NB4 (cell line): ENCODE measurements around the gene IFT122.

ENCODE experiments used
- DNase-seq: peaks from one replicate; pipeline ENCODE4 v3.0.0; 2010; ENCODE audit warnings: low read depth
- H3K4me3 ChIP-seq: one replicate; pipeline ENCODE4 v1.5.1; 2011; ENCODE audit warnings: mild to moderate bottlenecking, low read depth, low read length, moderate library complexity
- MYC ChIP-seq: IDR thresholded peaks from 2 replicates; pipeline ENCODE4 v1.6.1; 2011; ENCODE audit warnings: low read depth, low read length
- POLR2A ChIP-seq: IDR thresholded peaks from 2 replicates; pipeline ENCODE4 v1.6.1; 2011; ENCODE audit warnings: mild to moderate bottlenecking; ENCODE audit not compliant: insufficient read length; ENCODE audit errors: extremely low read depth
- TF ChIP-seq, protein P1 (sequence below): IDR thresholded peaks from one replicate; pipeline ENCODE4 v1.5.1; 2012; ENCODE audit warnings: low read depth, low read length
- TF ChIP-seq, protein P2 (sequence below): IDR thresholded peaks from 2 replicates; pipeline ENCODE4 v1.6.1; 2011; ENCODE audit warnings: low read depth, low read length

Gene IFT122

DNA sequence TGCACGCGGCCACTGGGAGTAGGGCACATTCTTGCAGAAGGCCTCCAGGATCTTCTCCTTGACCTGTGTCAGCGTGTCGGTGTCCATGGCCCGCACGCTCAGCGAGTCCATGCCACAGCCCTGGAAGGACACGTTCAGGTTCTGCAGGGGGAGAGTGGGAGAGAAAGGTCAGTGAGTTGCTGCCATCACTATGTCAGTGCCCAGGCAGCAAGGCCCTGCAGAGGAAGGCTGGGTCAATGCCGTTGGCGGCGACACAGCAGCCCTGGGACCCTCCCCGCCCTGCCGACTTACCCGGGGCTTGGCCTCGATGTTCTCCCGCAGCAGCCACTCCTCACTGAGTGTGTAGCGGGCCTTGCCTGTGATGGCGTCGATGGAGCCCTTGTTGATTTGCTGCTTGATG is 122.8 kb downstream of the IFT122 start:
- TF ChIP-seq POLR2A (no peak), MYC (no peak)
- TF ChIP-seq, protein P1, sequence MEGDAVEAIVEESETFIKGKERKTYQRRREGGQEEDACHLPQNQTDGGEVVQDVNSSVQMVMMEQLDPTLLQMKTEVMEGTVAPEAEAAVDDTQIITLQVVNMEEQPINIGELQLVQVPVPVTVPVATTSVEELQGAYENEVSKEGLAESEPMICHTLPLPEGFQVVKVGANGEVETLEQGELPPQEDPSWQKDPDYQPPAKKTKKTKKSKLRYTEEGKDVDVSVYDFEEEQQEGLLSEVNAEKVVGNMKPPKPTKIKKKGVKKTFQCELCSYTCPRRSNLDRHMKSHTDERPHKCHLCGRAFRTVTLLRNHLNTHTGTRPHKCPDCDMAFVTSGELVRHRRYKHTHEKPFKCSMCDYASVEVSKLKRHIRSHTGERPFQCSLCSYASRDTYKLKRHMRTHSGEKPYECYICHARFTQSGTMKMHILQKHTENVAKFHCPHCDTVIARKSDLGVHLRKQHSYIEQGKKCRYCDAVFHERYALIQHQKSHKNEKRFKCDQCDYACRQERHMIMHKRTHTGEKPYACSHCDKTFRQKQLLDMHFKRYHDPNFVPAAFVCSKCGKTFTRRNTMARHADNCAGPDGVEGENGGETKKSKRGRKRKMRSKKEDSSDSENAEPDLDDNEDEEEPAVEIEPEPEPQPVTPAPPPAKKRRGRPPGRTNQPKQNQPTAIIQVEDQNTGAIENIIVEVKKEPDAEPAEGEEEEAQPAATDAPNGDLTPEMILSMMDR, result no peak
- TF ChIP-seq, protein P2, sequence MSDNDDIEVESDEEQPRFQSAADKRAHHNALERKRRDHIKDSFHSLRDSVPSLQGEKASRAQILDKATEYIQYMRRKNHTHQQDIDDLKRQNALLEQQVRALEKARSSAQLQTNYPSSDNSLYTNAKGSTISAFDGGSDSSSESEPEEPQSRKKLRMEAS, result no peak
- H3K4me3 ChIP-seq, result no peak overlapping the region
- no peak for DNase-seq

DNA sequence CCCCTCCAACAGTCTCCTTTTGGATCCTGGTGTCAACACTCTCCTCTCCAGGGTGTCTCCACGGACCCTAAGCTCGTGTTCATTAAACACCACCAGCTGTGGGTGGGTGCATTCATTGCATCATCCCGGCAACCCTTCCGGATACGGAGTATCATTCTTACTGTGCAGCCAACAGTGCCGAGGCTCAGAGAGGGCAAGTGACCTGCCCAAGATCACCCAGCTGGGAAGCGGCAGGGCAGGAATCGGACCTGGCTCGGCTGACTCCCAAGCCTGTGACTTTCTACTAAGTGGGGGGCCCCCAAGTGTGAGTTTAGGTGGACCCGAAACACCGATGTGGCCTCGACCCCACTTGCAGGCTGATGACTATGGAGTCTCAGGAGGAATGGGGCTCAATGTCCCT is 123.3 kb downstream of the IFT122 start:
- TF ChIP-seq POLR2A (no peak), MYC (no peak)
- TF ChIP-seq, protein P1, result no peak
- TF ChIP-seq, protein P2, result no peak
- DNase-seq, result no peak
- no peak overlapping the region for H3K4me3 ChIP-seq

DNA sequence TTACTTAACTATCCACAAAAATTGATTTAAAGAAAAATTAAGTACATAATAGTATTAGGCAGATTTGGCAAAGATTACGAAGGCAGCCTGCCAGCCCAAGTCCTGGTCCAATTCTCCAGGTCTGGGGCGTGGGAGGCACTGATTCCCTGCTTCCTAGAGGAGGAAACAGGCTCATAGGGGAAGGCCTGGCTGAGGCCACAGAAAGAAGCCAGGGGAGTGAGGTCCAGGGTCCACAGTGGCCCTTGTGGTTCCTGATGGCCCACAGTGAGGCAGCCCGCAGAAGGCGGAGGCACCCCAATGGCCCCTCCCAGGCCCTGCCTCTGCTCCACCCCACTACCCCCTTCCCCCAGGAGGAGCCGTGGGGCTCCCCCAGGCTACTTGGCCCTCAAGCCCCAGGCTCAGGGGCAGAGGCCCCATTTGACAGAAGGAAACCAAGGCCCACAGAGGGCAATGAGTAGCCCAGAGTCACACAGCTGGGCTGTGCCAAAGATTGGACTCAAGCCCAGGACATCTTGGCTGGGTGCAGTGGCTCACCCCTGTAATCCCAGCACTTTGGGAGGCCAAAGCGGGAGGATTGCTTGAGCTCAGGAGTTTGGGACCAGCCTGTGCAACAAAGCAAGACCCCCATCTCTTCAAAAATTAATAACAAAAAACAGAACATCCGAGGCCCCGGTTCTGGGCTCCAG is 124.0 kb downstream of the IFT122 start:
- TF ChIP-seq, protein P1, result no peak
- TF ChIP-seq POLR2A, result no peak
- TF ChIP-seq, protein P2, result no peak
- TF ChIP-seq MYC, result no peak
- H3K4me3 ChIP-seq, result no peak overlapping the region
- no peak for DNase-seq

DNA sequence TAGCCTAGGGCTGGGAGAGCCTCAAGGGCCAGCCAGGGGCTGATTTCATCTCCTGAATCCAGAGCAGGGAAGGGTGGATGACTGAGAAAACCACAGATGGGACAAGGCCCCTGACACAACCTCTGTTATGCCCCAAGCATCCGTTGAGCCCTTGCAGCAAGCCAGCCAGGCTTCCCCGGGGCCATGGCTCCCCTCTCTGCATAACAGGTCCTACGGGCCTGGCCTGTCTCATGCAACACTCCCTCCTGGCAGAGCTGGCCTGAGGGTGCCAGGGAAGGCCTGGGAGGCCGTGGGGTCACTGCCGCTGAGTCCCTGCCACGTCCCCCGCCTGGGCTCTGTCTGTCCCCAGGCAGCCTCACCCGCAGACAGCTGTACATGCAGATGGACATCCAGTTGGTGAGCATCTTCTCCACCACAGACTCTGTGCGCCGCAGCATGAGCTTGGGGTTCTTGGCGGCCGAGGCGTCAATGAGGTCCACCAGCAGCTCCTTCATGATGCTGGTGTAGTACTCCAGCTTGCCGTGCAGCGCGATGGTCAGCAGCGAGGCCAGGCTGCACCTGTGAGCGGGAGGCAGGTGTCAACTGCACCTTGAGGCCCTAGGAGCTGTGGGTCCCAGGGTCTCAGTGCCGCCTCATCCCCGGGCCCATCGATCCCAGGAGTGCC is 125.1 kb downstream of the IFT122 start:
- no peak for DNase-seq
- TF ChIP-seq, protein P2, result no peak
- no peak for TF ChIP-seq MYC
- no peak overlapping the region for H3K4me3 ChIP-seq

DNA sequence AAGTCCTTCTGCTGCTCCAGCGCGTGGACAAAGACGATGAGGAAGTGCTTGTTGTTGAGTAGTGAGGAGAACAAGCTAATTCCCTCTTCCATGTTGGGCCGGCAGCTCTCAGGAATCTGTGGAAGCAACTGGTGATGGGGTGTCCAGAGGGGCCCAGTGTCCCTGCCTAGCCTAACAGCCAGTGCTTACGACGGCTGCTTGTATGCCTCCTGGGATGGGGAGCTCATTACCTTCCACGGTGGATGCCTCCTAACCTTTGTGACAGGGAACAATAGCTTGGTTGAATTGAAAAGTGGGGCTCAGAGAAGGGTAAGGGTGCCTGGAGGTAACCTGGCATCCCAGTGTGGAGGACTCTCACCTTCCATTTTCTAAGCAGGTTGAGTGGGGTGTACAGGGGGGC is 125.9 kb downstream of the IFT122 start:
- TF ChIP-seq POLR2A (no peak), MYC (no peak)
- TF ChIP-seq, protein P1, result no peak
- TF ChIP-seq, protein P2, result no peak
- DNase-seq, result no peak
- H3K4me3 ChIP-seq, result no peak overlapping the region

DNA sequence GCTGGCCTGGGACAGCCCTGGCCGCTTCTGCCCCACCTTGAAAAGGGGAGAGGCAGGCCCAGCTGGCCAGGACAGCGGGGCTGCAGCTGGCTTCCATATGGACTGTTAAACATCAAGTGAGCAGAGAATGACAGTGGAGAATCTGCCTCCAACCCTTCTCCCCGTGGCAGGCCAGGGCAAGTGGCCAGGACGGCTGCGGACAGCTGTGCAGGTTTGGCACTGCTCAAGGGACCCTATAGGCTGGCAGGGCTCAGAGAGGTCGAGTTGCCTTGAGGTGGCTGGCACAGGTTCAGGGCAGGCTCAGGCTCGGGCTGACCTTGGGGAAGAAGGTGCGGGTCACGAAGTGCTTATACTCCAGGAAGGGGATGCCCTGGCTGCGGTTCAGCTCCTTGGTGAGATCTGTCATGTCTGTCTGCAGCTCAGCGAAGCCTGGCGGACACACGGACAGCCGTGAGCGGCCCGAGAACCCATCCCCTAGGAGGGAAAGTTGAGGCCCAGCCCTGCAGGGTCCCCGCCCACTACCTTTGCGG is 127.2 kb downstream of the IFT122 start:
- TF ChIP-seq, protein P1, result no peak
- TF ChIP-seq POLR2A, result no peak
- TF ChIP-seq, protein P2, result no peak
- no peak for TF ChIP-seq MYC
- no peak overlapping the region for H3K4me3 ChIP-seq
- DNase-seq, result no peak
